HUDEP-2 (cell line): ENCODE results near the gene OR2T10.
"Not testable (repeated sequence)": the region's sequence is repeated elsewhere in the genome, so short reads cannot be mapped to it uniquely, and the experiment has no call there.

Experiments used
- DNase-seq, 76 experiments: peaks; one replicate each; lab custom pipeline; 2025; ENCODE audit not compliant: unreplicated experiment in 76 of 76; lab: John Stamatoyannopoulos, UW

The OR2T10 gene

DNA sequence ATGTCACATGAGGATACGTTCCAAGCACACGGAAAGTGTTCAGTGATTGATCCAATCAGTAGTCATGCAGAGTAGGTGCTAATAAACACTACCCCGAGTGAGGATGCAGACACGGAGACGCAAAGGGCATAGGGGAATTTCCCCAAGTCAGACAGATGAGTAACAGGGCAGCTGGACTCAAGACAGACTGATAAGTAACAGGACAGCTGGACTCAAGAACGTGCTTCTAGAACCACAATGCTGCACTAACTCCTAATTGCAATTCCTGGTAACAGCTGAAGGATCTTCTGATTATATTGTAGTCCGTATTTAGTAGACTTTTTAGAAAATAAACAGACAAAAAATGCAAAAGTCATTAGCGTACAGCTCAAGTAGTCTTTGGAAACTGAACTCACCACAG is 1.9 kb upstream of the OR2T10 start:
- no peak for DNase-seq

DNA sequence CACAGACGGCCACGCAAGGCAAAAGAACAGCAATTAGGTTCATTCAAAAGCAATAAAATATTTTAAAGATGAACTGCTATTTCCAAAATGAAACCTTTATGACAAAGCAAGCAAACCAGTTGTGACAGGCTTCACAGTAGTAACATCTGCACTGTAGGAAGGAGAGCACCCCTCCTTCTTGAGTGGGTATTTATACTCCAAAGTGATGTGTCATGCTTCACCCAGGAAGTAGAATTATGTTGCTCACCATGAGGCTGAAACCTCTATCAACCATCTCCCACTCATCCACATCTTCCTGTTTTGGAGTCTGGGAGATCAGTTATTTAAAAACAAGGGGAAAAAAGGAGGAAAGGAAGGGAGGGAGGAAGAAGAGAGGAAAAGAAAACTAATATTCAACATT is 885 bp downstream of the OR2T10 start:
- no peak for DNase-seq

DNA sequence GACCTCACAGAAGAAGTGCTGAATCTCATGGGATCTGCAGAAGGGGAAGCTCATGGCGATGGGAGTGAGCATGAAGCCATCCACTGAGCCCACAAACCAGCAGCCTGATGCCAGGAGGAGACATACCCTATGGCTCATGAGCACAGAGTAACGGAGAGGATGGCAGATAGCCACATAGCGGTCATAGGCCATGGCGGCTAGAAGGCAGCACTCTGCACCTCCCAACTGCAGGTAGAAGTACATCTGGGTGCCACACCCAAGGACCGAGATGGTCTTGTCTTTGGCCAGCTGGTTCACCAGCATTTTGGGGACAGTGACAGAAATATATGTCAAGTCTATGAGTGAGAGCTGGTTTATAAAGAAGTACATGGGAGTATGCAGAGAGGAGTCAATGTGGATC is 4.3 kb downstream of the OR2T10 start:
- DNase-seq, result no peak

GRCh38 chr1:248592655-248593054 is 4.8 kb downstream of the OR2T10 start:
- DNase-seq, result no peak

DNA sequence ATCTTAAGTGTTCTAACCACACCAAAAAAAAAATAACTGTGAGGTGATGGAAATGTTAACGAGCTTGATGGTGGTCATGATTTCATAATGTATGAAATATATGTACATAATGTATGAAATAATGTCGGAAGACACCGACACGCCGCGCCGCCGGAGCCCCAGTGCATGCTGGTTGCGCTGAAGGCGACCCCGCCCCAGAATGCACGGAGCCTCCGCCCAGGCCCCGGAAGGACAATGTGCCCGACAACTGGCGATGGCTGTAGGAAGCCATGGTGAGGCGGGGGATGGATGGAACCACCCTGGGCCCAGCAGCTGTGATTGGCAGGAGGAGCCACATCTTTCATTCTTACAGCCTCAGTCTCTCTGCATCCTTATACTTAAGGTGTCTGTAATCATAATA is 7.4 kb downstream of the OR2T10 start:
- no peak for DNase-seq

- DNase-seq, result no peak
Measured at GRCh38 chr1:248589334-248589733, 8.2 kb downstream of the OR2T10 start.

DNA sequence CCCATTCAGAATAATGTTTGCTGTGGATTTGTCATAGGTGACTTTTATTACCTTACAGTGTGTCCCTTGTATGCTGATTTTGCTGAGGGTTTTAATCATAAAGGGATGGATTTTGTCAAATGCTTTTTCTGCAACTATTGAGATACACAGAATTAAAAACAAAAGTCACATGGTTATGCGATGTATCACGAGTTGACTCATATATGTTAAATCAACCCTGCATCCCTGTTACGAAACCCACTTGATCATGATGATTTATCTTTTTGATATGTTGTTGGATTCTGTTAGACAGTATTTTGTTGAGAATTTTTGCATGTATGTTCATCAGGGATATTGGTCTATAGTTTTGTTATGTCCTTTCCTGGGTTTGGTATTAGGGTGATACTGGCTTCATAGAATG is 12.2 kb downstream of the OR2T10 start:
- no peak for DNase-seq

GRCh38 chr1:248576260-248576980 is 21.1 kb downstream of the OR2T10 start:
- no peak for DNase-seq

- DNase-seq, result not testable (repeated sequence)
Measured at GRCh38 chr1:248574657-248575056, 22.8 kb downstream of the OR2T10 start, which contains the start of gene OR2T34. OR2T34 (minus strand) TSS chr1:248574757; CDS start chr1:248574757, 0 bp downstream.

GRCh38 chr1:248573856-248574255 is 23.6 kb downstream of the OR2T10 start:
- DNase-seq, result not testable (repeated sequence)

- DNase-seq, result not testable (repeated sequence)
Measured at GRCh38 chr1:248572049-248572448, 25.5 kb downstream of the OR2T10 start.

DNA sequence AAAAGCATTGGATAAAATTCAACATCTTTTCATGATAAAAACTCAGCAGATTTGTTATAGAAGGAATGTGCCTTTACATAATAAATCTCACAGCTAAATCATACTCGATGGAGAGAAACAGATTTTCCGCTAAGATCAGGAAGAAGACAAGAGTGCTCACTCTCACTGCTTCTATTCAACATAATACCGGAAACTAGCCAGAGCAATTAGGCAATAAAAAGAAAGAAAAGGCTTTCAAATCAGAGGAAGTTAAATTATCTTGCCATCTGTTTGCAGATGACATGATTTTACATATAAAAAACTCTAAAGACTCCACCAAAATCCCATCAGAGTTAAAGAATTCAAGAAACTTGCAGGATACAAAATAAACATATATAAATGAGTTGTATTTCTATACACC is 26.7 kb downstream of the OR2T10 start:
- DNase-seq, result not testable (repeated sequence)

DNA sequence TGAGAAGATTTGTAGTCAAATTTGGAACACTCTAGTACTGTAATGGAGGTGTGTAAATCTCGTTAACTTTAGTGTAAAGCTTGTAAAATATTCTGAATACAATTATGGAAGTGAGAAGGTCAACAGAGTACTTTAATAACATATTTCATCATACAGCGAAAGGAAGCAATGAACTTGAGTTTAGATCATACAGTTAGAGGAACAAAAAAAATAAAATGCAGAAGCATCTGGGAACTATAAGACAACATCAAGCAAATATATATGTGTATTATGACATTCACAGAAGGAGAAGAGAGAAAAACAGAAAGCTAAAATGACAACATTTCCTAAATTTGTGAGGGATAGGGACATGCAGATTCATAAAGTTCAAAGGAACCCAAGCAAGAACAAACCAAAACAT is 28.5 kb downstream of the OR2T10 start:
- DNase-seq, result not testable (repeated sequence)

DNA sequence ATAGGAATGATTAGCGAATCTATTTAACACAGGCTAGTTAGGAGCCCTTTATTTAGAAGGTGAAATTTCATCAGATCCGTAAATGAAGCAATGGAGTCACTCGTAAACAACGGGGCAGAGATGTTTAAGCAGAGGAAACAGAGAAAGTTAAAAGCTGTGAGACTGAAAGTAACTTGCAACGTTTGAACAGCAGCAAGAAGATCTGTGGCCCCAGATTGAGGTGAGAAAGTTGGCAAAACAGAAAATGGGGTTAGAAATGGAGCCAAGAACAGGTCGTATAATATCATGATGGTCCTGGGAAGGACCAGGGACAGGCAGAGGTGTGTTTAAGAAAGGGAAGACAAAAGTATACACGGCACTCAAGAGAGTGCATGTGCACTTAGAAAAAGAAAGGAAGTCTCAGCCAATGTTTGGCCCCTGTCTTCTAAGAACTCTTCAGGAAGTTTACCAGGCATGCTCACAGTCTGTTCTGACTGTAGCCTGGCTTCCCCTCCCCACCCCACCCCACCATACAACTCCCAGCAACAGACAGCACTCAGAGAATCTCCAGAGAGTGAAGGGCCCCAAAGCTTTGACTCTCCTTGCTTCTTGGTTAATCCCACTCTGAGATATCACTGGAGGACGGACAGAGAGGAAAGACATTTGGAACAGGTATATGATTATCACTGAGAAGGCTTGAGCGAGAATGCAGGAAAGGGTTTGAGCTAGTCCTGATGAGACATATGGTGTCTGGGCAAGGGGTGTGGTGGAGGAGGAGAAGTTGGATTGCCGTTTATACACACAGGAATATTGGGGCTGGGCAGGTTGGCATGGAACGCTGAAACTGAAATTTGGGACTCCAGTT is 31.7 kb downstream of the OR2T10 start:
- not testable (repeated sequence) for DNase-seq

DNA sequence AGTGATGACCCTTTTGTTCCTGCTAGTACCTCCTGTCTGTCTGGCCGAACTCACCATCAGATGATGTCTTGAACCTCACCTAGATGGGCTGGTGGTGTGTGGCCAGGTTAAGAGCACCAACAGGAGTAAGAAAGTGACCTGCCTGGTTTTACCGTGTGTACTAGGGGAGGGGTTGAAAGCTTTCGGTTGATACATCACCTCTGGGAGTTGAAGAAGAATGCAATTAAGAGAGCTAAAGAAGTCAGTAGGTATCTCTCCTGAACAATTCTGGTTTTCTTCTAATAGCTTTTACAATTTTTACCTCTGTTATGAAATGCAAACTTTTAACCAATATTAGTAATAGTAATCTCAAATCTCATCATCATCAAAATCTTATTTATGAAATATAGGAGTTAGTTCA is 34.8 kb downstream of the OR2T10 start, which contains the start of gene OR2T29:
TSS of gene OR2T29 (minus strand) at position 101 of the 400 bp plus-strand sequence. CDS start 3,281 bp downstream, outside the sequence.
- DNase-seq, result not testable (repeated sequence)

DNA sequence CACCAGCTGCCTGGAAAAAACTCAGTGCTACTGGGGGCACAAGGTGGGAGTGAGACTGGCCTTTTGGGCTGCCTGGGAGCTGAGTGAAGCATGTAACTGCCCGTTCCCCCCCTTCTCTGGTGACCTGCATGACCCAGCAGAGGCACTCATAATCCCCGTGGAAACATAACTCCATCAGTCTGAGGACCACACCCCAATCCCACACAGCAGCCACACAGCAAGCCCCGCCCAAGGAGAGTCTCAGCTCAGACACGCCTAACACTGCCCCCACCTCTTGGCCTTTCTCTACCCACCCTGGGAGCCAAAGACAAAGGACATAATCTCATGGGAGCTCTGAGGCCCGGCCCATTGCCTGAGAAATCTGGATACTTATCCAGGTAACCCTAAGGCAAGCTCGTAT is 46.5 kb downstream of the OR2T10 start:
- not testable (repeated sequence) for DNase-seq

DNA sequence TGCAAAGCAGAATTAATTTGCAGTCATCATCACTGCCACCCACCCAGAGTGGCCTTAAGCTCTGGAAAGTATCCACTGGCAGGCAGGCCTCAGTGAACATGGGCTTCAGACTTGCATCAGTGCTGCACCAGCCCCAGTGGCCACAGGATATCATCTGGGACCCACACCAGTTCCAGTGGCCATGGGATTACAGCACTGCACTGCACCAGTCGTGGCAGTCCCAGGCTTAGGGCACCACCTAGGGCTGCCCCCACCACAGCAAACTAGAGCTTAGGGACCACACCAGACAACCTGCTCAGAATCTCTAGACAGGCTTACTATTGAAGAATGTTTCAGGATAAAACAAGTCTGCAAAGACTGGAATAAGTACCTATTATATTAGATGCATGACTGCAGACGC is 50.1 kb downstream of the OR2T10 start:
- DNase-seq, result not testable (repeated sequence)
